GM12801 (cell line): ENCODE data around the gene RUVBL1.

ENCODE experiments used
- TF ChIP-seq, protein P1 (sequence below): IDR thresholded peaks from one replicate; pipeline ENCODE4 v1.5.1; 2011; ENCODE audit warnings: control low read depth; ENCODE audit not compliant: insufficient read length; ENCODE audit errors: extremely low read depth

Gene RUVBL1

DNA sequence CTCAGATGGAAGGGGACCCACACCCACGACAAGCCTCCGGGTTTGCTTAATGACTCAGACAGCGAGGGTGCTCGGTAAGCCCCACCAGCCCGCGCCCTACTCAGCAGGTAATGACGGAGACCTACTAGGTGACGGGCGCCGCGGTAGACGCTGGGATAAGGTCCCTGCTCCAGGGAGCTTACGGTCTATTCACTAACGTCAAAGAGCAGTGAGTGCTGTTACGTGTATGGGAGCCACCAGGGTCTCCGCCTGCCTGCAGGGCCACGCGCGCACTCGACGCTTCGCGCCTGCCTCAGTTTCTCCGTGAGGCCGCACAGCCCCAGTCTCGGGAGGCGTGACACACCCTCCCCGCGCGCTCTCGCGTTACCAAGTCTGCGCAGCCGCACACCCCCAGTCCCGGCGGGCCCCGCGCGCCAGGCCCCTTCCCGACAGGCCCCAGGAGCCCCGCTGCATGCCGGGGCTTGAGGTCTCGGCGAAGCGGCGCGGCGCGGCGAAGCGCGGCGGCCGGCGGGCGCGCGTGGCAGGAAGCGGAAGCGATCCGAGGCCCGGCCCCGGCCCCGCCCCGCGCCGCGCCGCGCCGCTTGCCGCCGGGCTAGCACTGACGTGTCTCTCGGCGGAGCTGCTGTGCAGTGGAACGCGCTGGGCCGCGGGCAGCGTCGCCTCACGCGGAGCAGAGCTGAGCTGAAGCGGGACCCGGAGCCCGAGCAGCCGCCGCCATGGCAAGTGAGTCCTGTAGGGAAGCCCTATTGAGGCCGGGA lies 71.6 kb downstream of the RUVBL1 start, which contains the start of gene SEC61A1:
Gene SEC61A1 (plus strand): TSS at position 601 of the 758 bp plus-strand sequence. CDS start 116 bp downstream, at position 717.
- TF ChIP-seq, protein P1, sequence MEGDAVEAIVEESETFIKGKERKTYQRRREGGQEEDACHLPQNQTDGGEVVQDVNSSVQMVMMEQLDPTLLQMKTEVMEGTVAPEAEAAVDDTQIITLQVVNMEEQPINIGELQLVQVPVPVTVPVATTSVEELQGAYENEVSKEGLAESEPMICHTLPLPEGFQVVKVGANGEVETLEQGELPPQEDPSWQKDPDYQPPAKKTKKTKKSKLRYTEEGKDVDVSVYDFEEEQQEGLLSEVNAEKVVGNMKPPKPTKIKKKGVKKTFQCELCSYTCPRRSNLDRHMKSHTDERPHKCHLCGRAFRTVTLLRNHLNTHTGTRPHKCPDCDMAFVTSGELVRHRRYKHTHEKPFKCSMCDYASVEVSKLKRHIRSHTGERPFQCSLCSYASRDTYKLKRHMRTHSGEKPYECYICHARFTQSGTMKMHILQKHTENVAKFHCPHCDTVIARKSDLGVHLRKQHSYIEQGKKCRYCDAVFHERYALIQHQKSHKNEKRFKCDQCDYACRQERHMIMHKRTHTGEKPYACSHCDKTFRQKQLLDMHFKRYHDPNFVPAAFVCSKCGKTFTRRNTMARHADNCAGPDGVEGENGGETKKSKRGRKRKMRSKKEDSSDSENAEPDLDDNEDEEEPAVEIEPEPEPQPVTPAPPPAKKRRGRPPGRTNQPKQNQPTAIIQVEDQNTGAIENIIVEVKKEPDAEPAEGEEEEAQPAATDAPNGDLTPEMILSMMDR = no peak

DNA sequence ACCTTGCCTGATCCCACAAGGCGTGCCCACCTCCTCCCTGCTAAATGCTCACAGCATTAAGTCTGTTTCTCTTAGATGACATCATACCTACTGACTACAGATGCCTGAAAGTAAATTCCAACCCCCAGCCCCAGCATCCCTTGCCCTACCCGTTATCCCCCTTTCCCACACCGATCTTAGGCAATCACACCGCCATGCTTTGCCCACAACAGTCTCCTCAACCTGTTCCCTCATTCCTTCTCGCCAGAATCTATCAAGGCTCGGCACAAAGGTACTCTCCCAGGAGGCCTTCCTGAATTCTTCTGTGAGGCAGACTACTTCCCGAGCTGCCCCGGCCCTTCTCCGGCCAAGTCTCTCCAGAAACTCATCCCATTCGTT lies 72.2 kb downstream of the RUVBL1 start:
- TF ChIP-seq, protein P1 = no peak

DNA sequence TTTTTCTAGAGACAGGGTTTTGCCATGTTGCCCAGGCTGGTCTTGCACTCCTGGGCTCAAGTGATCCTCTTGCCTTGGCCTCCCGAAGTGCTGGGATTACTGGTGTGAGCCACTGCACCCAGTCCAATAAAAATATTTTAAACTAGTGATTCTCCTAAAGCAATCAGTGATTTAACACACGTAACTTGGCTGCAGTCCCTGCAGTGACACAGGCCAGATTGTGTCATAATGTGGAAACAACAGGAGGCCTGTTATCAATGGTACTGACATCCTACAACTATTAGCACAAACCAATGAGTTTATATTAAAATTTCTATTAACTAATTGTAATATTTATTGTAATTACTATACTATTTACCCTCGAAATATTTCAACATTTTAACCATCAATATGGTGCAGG lies 73.0 kb downstream of the RUVBL1 start:
- TF ChIP-seq, protein P1 = no peak

DNA sequence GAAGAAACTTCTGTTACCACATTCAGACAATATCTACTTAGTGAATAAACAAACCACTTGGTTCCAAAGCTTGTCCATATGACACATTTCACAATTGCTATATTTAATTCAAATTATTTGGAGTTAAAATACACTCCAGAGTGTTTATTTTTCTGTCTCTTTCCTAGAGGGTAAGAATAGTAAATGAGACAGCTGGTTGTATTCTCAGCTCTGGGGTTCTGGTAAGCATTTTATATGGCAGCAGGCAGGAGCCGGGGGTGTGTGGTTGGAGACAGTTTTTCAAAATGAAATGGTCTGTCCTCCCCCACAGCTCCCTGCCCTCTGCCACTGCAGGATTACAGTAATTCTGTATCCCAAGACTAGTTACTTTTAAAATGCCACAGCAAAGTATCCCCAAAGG lies 82.3 kb downstream of the RUVBL1 start:
- TF ChIP-seq, protein P1 = no peak

DNA sequence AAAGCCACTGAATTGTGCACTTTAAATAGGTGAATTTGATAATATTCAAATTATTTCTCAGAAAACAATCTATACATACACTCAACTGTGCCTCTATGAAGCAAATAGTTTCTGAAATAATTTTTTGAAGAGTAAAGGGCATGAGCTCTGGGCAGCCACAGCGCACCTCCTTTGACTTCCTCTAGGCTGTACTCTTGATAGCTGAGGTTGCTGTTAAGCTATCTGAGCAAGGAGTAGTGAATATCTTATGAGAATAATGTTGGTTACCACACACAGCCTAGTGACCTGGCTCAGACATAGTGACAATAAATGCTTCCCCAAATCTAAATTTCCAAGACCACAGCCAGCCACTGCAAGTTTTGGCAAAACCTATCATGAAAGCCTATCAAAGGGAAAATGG lies 83.0 kb downstream of the RUVBL1 start:
- TF ChIP-seq, protein P1 = no peak

DNA sequence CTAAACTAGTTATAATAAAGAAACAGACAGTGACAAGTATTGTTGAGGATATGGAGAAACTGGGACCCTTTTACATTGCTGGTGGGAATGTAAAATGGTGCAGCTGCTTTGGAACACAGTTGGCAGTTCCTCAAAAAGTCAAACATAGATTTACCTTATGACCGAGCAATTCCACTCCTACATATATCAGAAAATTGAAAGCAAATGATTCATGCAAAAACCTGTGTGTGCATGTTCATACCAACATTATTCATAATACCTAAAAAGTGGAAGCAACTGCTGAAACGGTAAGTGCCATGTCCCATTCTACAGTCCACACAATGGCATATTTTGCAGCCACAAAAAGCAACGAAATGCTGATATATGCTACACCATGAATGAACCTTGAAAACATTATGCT lies 83.6 kb downstream of the RUVBL1 start:
- TF ChIP-seq, protein P1 = no peak

DNA sequence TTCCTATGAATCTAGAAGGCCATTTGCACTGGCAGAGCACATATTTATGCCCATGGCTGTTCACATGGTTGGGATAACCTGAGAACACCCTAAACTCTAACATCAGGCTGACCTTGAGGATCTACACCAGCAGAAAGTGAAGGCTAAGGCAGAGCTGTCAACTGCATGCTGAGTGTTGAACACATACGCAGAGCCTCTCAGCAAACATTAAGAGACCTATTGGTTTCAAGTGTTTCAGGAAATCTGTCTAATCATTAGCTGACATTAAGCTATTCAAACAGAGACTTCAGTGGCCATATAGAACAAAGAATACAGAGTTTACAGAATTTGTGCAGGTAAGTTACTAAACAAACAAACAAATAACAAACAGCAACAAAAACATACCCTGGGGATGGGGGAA lies 87.5 kb downstream of the RUVBL1 start:
- TF ChIP-seq, protein P1 = no peak
